Ovary (tissue), 3 donors: ENCODE results near the gene MALRD1.

Experiments
- EP300 ChIP-seq: sonication (generic); formaldehyde crosslinking; IDR thresholded peaks from one replicate; pipeline ENCODE4 v1.6.1; 2017; ENCODE audit warnings: antibody characterized with exemption
- TF ChIP-seq, protein P1 (sequence below), 3 donors: fragments of 450-650 bp in 2 of 3; fragments of 200-600 bp in 1 of 3; IDR thresholded peaks; one replicate each; pipeline versions ENCODE4 v1.5.1 to v1.8.0; 2016 to 2022; ENCODE audit warnings: antibody characterized with exemption in 3 of 3, mild to moderate bottlenecking in 1 of 3
- donor health status: DM: no; HTN: no; CAD: no.

DNA sequence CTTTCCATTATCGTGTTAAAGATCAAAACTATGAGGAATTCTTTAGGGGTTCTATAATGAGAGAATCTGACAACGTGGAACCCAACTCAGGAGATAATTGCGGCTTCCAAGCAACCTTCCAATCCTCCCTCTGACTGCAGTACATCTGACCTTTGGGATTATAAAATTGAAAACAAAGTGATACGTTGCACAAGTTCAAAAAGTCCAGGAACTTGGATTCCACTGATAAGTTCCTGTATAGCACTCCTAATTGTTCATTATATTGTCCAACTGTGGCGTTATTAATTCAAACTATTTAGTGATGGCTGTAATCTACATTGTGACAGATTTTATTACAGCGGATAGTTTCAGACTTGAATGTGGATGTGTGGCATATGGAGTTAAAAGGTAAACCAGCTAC lies 15.4 kb downstream of the MALRD1 start:
- TF ChIP-seq EP300: no peak
- TF ChIP-seq, protein P1, sequence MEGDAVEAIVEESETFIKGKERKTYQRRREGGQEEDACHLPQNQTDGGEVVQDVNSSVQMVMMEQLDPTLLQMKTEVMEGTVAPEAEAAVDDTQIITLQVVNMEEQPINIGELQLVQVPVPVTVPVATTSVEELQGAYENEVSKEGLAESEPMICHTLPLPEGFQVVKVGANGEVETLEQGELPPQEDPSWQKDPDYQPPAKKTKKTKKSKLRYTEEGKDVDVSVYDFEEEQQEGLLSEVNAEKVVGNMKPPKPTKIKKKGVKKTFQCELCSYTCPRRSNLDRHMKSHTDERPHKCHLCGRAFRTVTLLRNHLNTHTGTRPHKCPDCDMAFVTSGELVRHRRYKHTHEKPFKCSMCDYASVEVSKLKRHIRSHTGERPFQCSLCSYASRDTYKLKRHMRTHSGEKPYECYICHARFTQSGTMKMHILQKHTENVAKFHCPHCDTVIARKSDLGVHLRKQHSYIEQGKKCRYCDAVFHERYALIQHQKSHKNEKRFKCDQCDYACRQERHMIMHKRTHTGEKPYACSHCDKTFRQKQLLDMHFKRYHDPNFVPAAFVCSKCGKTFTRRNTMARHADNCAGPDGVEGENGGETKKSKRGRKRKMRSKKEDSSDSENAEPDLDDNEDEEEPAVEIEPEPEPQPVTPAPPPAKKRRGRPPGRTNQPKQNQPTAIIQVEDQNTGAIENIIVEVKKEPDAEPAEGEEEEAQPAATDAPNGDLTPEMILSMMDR (IDR thresholded peaks at IDR 0.05): no peak
